Hematopoietic multipotent progenitor cell treated with erythropoietin and hydrocortisone succinate and interleukin-3 and kit ligand, for 15 days (in vitro differentiated cells): ENCODE results near the gene SIN3B.

Source experiments
- DNase-seq: peaks from one replicate; pipeline ENCODE4 v3.0.0-alpha.2; 2015; ENCODE audit warnings: low spot score

SIN3B gene

GRCh38 chr19:16911046-16911445 lies 81.8 kb downstream of the SIN3B start:
- DNase-seq, result no peak

- DNase-seq, result no peak
Observed at GRCh38 chr19:16912780-16913179, 83.6 kb downstream of the SIN3B start.

GRCh38 chr19:16914421-16914820 lies 85.2 kb downstream of the SIN3B start:
- no peak for DNase-seq

- no peak for DNase-seq
Observed at GRCh38 chr19:16915135-16915534, 85.9 kb downstream of the SIN3B start.

GRCh38 chr19:16915734-16916133 lies 86.5 kb downstream of the SIN3B start:
- no peak for DNase-seq

GRCh38 chr19:16917401-16917800 lies 88.2 kb downstream of the SIN3B start:
- no peak for DNase-seq

- no peak for DNase-seq
Observed at GRCh38 chr19:16919496-16919895, 90.3 kb downstream of the SIN3B start.

- DNase-seq, result peak; percentile 62
Observed at GRCh38 chr19:16920816-16921529, 91.8 kb downstream of the SIN3B start.

GRCh38 chr19:16921766-16922591 lies 92.8 kb downstream of the SIN3B start:
- no peak for DNase-seq

- DNase-seq, result no peak
Observed at GRCh38 chr19:16922592-16922934, 93.4 kb downstream of the SIN3B start.

GRCh38 chr19:16922949-16923348 lies 93.8 kb downstream of the SIN3B start:
- DNase-seq, result no peak

GRCh38 chr19:16927883-16928282 lies 98.7 kb downstream of the SIN3B start:
- no peak for DNase-seq

GRCh38 chr19:16928351-16928750 lies 99.2 kb downstream of the SIN3B start:
- no peak for DNase-seq

- DNase-seq, result no peak
Observed at GRCh38 chr19:16928916-16929315, 99.7 kb downstream of the SIN3B start.
